ENCODE measurements around the gene RCHY1. TPM values are rescaled to one million over a fixed set of nuclear protein-coding genes. Genes with fewer than 3 reads are reported as not detected.
"Not testable (repeated sequence)": the region's sequence is repeated elsewhere in the genome, so short reads cannot be mapped to it uniquely, and the experiment has no call there.

The RCHY1 gene
- total and polyA plus RNA-seq, 2 donors (not counting 3 experiments of a cell fraction or from before 2014, with no cell fraction given) = 21.1 to 30.9 TPM

GRCh38 chr4:75525086-75525485, 10.9 kb upstream of the RCHY1 start:
- no peak for DNase-seq (ENCODE audit: low read depth, low spot score)
- Histone ChIP-seq H4K20me1 (replicated peaks; ENCODE audit: control insufficient read depth, extremely low read depth, insufficient read depth, low read length) (no peaks in the 10 kb centered on the region), H3K27me3 (ENCODE audit: control insufficient read depth in 2 of 2, insufficient read depth in 2 of 2, low read length in 2 of 2) (no peaks in the 10 kb centered on the region), H3K79me2 (ENCODE audit: control insufficient read depth, insufficient read depth, low read length) (no peaks in the 10 kb centered on the region), H3K4me3 (replicated peaks in 1 of 3; ENCODE audit: insufficient read depth in 1 of 3, low read depth in 1 of 3, low read length in 3 of 3) (no peak overlapping the region), H3K9me1 (replicated peaks; ENCODE audit: control insufficient read depth, extremely low read depth, insufficient read depth, low read length) (no peaks in the 10 kb centered on the region), H3K9me3 (replicated peaks; ENCODE audit: control insufficient read depth, insufficient read depth, low read length) (no peaks in the 10 kb centered on the region), H2AFZ (ENCODE audit: low read depth, low read length) (no peak overlapping the region), H3K4me2 (ENCODE audit: insufficient read depth, low read length) (no peak overlapping the region), H3K36me3 (ENCODE audit: control insufficient read depth in 2 of 2, extremely low read depth in 1 of 2, insufficient read depth in 2 of 2, low read length in 2 of 2) (peaks cover 0 to 4% of the 10 kb centered on the region in 2 experiments), H3K27ac (ENCODE audit: insufficient read depth, low read depth, low read length) (no peak overlapping the region), H3K9ac (replicated peaks; ENCODE audit: extremely low read depth, insufficient read depth, low read length) (no peak overlapping the region), H3K4me1 (ENCODE audit: control insufficient read depth, extremely low read depth, insufficient read depth, low read length) (no peaks in the 10 kb centered on the region)
- BruUV-seq (replicated peaks) = no TSS peak
- FAIRE-seq = no peak
- dilution Hi-C loops (cut with MboI; ENCODE audit: extremely low pct_ligation_motif_present, low sequenced_read_pairs) (no loop called here), intact Hi-C loops (cut with micrococcal nuclease) (no loop called here)
- POLR2A ChIA-PET = no interaction called here
- CTCF ChIA-PET = no interaction called here
- TF ChIP-seq MAX (IDR thresholded peaks at IDR 0.05; ENCODE audit: insufficient read depth, insufficient read length) (no peak), GATA2 (IDR thresholded peaks at IDR 0.05; ENCODE audit: insufficient read depth, insufficient read length, low read depth, low read length) (no peak), FOS (IDR thresholded peaks at IDR 0.05; ENCODE audit: borderline replicate concordance, insufficient read depth, low read length) (no peak), POLR2AphosphoS5 (IDR thresholded peaks at IDR 0.05; ENCODE audit: insufficient read depth, low read depth, low read length) (no peak), CTCF (IDR thresholded peaks at IDR 0.05; ENCODE audit: extremely low read depth in 1 of 2, insufficient read depth in 1 of 2, low read depth in 1 of 2, low read length in 2 of 2) (no peak), MYC (IDR thresholded peaks at IDR 0.05; ENCODE audit: low read depth, low read length) (no peak), JUN (IDR thresholded peaks at IDR 0.05; ENCODE audit: borderline replicate concordance, insufficient read depth, insufficient read length, low read depth) (no peak), POLR2A (IDR thresholded peaks at IDR 0.05; ENCODE audit: low read depth, low read length) (no peak), EZH2 (IDR thresholded peaks at IDR 0.05; ENCODE audit: borderline replicate concordance, low read depth, low read length, severe bottlenecking) (no peak)

- intact Hi-C loops (cut with micrococcal nuclease) = loop anchor here (10.0 kb wide), 1 partner anchor 895 kb away; no protein-coding TSS in a partner anchor
- H2AFZ ChIP-seq (ENCODE audit: low read depth, low read length); dilution Hi-C loops (cut with MboI; ENCODE audit: extremely low pct_ligation_motif_present, low sequenced_read_pairs); POLR2A ChIA-PET; BruUV-seq (replicated peaks); H3K36me3 ChIP-seq (ENCODE audit: control insufficient read depth in 2 of 2, extremely low read depth in 1 of 2, insufficient read depth in 2 of 2, low read length in 2 of 2); FAIRE-seq; H3K4me3 ChIP-seq (replicated peaks in 1 of 3; ENCODE audit: insufficient read depth in 1 of 3, low read depth in 1 of 3, low read length in 3 of 3); H4K20me1 ChIP-seq (replicated peaks; ENCODE audit: control insufficient read depth, extremely low read depth, insufficient read depth, low read length); H3K9me3 ChIP-seq (replicated peaks; ENCODE audit: control insufficient read depth, insufficient read depth, low read length); H3K4me1 ChIP-seq (ENCODE audit: control insufficient read depth, extremely low read depth, insufficient read depth, low read length); H3K79me2 ChIP-seq (ENCODE audit: control insufficient read depth, insufficient read depth, low read length); H3K9me1 ChIP-seq (replicated peaks; ENCODE audit: control insufficient read depth, extremely low read depth, insufficient read depth, low read length); H3K27me3 ChIP-seq (ENCODE audit: control insufficient read depth in 2 of 2, insufficient read depth in 2 of 2, low read length in 2 of 2); H3K27ac ChIP-seq (ENCODE audit: insufficient read depth, low read depth, low read length); H3K9ac ChIP-seq (replicated peaks; ENCODE audit: extremely low read depth, insufficient read depth, low read length); H3K4me2 ChIP-seq (ENCODE audit: insufficient read depth, low read length); CTCF ChIA-PET; DNase-seq (ENCODE audit: low read depth, low spot score): not testable (repeated sequence)
Measured at GRCh38 chr4:75519452-75519851, 5.2 kb upstream of the RCHY1 start.

Data from endothelial cell of umbilical vein (primary cell).